GM12874 (cell line): Measurements from ENCODE around the gene MAP3K5.

ENCODE experiments used
- TF ChIP-seq, protein P1 (sequence below): IDR thresholded peaks from 2 replicates; pipeline ENCODE4 v1.5.1; 2011; ENCODE audit warnings: low read depth, mild to moderate bottlenecking, control low read depth, low read length, moderate library complexity; ENCODE audit not compliant: insufficient read depth

Gene MAP3K5

DNA sequence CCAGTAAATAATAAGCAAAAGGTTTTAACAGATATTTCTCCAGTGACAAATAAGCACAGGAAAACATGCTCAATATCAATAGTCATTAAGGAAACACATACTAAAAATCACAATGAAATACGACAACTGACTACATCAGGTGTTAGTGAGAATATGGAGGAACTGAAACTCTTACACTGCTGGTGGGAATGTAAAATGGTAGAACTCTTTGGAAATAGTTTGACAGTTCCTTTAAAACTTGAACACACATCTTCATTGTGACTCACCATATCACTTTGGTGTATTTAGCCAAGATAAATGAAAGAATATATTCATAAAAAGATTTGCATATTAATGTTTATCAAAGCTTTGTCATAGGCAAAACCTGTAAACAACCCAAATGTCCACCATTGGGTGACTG lies 11.3 kb upstream of the MAP3K5 start:
- TF ChIP-seq, protein P1, sequence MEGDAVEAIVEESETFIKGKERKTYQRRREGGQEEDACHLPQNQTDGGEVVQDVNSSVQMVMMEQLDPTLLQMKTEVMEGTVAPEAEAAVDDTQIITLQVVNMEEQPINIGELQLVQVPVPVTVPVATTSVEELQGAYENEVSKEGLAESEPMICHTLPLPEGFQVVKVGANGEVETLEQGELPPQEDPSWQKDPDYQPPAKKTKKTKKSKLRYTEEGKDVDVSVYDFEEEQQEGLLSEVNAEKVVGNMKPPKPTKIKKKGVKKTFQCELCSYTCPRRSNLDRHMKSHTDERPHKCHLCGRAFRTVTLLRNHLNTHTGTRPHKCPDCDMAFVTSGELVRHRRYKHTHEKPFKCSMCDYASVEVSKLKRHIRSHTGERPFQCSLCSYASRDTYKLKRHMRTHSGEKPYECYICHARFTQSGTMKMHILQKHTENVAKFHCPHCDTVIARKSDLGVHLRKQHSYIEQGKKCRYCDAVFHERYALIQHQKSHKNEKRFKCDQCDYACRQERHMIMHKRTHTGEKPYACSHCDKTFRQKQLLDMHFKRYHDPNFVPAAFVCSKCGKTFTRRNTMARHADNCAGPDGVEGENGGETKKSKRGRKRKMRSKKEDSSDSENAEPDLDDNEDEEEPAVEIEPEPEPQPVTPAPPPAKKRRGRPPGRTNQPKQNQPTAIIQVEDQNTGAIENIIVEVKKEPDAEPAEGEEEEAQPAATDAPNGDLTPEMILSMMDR: no peak

DNA sequence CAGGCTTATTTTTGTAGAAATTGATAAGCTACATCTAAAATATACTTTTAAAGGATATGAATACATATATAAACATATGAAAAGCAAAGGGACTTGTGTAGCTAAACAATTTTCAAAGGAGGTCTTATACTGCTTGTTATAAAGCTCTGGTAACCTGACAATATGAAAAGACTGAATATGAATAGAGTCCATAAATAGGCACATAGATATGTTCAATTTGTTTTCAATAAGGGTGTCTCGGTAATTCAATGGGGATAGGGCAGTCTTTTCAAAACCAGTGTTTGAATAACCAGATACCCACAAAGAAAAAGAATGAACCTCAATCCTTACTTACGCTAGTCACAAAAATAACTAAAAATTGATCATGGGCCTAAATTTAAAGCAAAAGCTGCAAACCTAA lies 9.3 kb upstream of the MAP3K5 start:
- TF ChIP-seq, protein P1: no peak

- TF ChIP-seq, protein P1: no peak
These were observed 5.8 kb upstream of the MAP3K5 start for GRCh38 chr6:136798044-136798443.

- TF ChIP-seq, protein P1: no peak
These were observed 3.7 kb upstream of the MAP3K5 start for GRCh38 chr6:136795996-136796395.

GRCh38 chr6:136795386-136795785 lies 3.1 kb upstream of the MAP3K5 start:
- TF ChIP-seq, protein P1: no peak

GRCh38 chr6:136793363-136793762 lies 1.1 kb upstream of the MAP3K5 start:
- TF ChIP-seq, protein P1: no peak

DNA sequence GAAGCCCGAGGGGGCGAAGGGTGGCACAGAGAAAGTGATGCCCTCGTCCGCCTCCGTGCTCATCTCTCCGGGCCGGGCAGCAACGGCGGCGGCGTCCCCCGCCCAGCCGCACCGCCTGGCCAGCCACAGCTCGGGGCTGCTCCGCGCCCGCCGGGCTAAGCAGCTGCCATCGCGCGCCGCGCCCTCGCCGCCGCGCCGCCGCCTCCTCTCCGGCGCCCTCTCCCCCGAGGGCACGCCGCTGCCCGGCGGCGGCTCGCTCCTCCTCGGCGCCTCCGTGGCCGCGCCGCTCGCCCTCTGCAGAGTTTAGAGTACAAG lies 225 bp downstream of the MAP3K5 start:
- TF ChIP-seq, protein P1: no peak
